Endothelial cell of umbilical vein (primary cell): ENCODE results near the gene POLN.
"Not testable (repeated sequence)": the region's sequence is repeated elsewhere in the genome, so short reads cannot be mapped to it uniquely, and the experiment has no call there.

Experiments
- CTCF ChIP-seq, 2 donors: IDR thresholded peaks; 1 replicate in 1 of 2; 2 replicates in 1 of 2; pipeline ENCODE4 v1.5.1; 2011; ENCODE audit warnings: low read length in 2 of 2, mild to moderate bottlenecking in 2 of 2, moderate library complexity in 2 of 2, control low read depth in 1 of 2, inconsistent platforms in 1 of 2, low read depth in 1 of 2; ENCODE audit not compliant: insufficient read depth in 1 of 2; ENCODE audit errors: extremely low read depth in 1 of 2
- EZH2 ChIP-seq: IDR thresholded peaks from 2 replicates; pipeline ENCODE4 v1.6.1; 2012; ENCODE audit warnings: borderline replicate concordance, low read depth, mild to moderate bottlenecking, moderate library complexity, low read length, inconsistent platforms; ENCODE audit not compliant: severe bottlenecking
- FOS ChIP-seq: IDR thresholded peaks from 2 replicates; pipeline ENCODE4 v1.6.1; 2011; ENCODE audit warnings: mild to moderate bottlenecking, low read length, moderate library complexity, borderline replicate concordance; ENCODE audit not compliant: insufficient read depth
- MAX ChIP-seq: IDR thresholded peaks from 2 replicates; pipeline ENCODE4 v1.6.1; 2011; ENCODE audit not compliant: insufficient read depth, insufficient read length
- POLR2A ChIP-seq: IDR thresholded peaks from 2 replicates; pipeline ENCODE4 v1.6.1; 2012; ENCODE audit warnings: low read depth, mild to moderate bottlenecking, control low read depth, low read length
- POLR2AphosphoS5 ChIP-seq: IDR thresholded peaks from 2 replicates; pipeline ENCODE4 v1.6.1; 2012; ENCODE audit warnings: low read depth, mild to moderate bottlenecking, control low read depth, low read length, moderate library complexity; ENCODE audit not compliant: insufficient read depth

DNA sequence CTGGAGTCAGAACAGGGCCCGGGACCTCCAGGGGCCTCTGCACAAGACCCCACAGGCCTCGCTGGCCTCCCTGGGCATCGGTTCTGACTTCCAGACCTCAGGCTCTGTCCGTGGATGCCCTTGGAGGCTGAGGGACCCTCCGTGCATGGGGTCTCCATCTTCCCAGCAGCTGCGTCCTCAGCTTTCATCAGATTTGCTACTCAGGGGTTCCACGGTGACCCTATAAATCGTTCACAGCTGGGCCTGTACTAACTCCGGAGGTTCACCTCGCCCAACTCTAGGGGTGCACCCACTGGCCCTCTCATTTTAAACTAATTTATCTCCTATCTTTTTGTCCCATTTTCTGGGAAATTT is 33.1 kb upstream of the POLN start:
- not testable (repeated sequence) for TF ChIP-seq CTCF (IDR thresholded peaks at IDR 0.05; ENCODE audit: extremely low read depth in 1 of 2, insufficient read depth in 1 of 2, low read depth in 1 of 2, low read length in 2 of 2); FOS; POLR2A; POLR2AphosphoS5; MAX; EZH2
